Glomerular endothelial cell (primary cell): ENCODE measurements around the gene OR10A2. TPM values are rescaled to one million over a fixed set of nuclear protein-coding genes. Genes with fewer than 3 reads are reported as not detected.
"Not testable (repeated sequence)": the region's sequence is repeated elsewhere in the genome, so short reads cannot be mapped to it uniquely, and the experiment has no call there.

Experiments
- DNase-seq: peaks from one replicate; pipeline ENCODE4 v3.0.0-alpha.2; 2011; ENCODE audit warnings: low read depth, low spot score; ENCODE audit errors: extremely low read depth
- total RNA-seq: library from RNA; depleted of rRNA; stranded (reverse); fragments of >200 nt; gene quantifications from 2 replicates; pipeline ENCODE4 v1.2.3, GENCODE V29; 2015

OR10A2 gene, protein sequence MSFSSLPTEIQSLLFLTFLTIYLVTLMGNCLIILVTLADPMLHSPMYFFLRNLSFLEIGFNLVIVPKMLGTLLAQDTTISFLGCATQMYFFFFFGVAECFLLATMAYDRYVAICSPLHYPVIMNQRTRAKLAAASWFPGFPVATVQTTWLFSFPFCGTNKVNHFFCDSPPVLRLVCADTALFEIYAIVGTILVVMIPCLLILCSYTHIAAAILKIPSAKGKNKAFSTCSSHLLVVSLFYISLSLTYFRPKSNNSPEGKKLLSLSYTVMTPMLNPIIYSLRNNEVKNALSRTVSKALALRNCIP
- not detected in 2 replicates for total RNA-seq

DNA sequence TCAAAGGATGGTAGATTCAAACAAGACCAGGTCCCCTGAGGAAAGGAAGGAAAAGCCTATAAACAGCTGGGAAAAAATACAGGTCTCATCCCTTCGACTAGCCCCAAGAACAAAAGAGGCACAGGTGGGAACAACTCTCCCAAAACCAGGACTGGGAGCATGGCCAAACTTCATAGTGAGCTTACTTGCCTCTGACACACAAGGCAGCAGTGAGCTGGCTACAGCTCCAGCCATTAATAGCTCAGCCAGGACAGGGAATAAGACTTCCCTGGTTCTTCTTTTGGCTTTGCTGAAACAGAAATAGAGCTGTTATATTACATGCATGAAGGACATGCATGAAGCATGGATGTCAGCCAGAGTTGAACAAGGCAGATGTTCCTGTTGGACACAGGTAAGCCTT lies at the start of gene OR10A2:
TSS of gene OR10A2 (plus strand) at position 97 of the 400 bp plus-strand sequence. CDS start 6,698 bp downstream, outside the sequence.
- DNase-seq, result no peak

DNA sequence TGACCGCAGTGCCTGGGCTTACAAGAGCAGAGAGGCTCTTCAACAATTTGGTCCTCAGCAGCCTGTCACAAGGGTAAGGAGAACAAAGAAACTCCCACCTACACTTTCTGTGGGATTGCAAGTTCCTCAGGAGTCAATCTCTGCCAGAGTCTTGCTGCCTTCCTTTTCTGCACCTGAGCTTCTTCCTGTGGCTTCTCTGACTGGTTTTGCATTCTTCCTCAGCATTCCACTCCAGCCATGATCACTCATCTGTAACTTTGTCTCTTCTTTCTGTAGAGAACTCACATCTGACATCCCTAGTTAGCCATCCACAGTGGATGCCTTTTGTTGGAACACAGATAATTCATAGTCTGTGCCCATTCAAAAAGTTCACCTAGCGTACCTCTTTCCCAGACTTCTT lies 49.2 kb upstream of the OR10A2 start:
- DNase-seq, result no peak

DNA sequence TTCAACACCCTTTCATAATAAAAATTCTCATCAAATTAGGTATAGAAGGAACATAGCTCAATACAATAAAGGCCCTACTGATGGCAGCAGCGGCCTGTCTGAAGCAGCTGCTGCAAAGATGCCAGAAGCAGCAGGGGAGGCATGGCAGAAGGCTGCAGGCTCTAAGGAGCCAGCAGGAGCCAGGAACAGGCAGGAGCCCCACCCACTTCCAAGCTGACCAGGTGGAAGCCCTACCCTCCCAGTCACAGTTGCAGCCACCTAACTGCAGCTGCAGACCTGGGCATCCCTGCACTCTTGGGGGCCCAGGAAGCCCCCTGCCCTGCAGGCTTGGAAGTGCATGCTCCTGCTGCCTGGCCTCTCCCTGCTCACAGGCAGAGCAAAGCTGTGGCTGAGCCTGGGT lies 45.2 kb upstream of the OR10A2 start:
- no peak for DNase-seq

DNA sequence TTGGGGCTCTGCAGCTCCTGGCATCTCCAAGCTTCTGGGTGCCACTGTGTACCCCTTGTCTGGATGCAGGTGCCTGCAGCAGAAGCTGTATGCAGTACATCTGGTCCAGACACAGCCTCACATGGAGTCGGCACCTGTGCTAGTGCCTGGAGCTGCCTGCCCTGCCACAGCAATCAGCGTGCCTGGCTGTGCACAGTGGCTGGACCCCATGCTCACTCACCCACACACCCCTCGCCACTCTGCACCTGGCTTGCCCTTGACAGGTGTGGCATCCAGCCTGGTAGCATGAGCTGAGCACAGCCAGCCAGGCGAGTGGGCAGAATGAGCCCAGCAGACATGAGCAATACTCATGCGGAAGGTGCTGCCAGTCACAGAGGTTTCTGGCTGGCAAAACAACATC lies 43.9 kb upstream of the OR10A2 start:
- DNase-seq, result no peak

DNA sequence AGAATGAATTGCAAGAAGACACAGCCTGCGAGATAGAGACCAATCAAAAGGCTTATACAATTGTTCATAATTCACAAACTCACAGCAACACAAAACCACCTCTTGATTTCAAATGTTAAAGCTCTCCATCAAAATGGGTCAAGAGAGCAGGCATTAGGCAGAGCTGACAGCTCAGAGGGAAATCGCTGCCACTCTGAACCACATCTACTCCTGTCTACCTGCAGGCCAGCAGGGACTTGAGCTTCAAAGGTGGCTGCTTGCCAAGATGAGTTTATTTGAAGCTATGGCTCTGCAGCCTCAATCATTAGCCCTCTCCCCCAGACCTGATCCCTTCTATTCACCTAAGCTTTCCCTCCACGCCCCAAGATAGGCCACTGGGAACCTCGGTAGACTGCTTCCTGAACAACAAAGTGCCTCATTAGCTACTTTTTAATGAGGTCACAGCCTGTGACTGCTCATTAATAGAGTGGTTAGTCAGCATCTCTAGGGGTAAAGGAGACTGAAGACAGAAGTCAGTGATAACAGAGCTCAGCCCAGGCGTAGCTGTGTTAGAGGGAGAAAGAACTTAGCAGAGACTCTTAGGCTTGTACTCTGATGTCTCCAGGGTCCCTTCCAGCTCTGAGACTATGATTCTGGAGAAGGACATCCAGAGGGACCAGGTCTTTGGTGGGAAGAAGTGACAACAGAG lies 38.6 kb upstream of the OR10A2 start:
- no peak for DNase-seq

DNA sequence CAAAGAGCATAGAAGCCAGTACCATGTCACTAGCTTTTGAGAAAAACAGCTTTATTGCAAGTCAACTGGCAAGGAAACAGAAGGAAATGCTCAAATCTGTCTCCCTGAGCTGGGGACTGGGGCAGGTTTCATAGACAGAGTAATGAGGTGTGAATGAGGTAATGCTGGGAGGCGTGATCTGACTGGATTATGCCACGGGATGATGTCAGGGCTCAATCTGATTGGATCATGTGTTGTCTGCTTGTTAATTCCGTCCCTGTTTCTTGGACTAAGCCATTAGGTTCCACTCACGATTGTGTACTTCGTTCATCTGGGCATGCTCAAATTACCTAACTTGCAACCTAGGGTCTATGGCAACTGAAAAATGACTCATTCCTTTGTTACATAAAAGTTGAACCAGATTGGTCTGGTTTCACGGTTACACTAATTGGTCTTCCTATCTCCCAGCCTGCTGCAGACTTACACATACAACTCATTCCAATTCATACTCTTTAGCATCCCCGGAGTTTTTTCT lies 37.6 kb upstream of the OR10A2 start:
- no peak for DNase-seq

DNA sequence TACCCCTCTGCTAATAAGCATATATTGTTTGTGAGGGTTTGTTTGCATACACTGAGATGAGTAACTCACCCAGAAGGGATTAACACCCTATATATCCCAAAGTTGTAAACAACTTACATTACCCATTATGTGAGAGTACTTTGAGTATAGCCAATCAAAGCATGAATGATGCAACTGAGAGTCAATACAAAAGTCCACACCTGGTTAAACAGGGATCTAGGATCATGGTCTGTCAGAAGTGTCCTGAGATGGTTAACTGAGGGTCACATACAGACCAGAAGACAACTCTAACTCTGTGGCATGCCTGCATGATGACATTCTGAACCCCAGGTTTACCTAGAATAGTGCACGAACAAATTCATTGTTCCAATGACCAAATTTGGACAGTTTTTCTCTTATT lies 34.8 kb upstream of the OR10A2 start:
- no peak for DNase-seq

DNA sequence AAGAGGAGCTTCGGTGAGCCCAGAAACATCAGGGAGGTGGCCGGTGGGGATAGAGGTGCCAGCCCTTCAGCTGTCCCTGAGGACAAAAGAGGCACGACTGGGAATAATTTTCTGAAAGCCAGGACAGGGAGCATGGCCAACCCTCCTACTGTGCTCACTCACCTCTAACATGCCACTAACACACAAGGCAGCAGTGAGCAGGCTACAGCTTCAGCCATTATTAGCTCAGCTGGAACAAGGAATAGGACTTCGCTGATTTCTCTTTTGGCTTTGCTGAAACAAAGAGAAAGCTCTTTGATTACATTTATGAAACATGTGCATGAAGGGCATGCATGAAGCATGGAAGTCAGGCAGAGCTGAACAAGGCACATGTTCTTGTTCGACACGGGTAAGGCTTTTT lies 29.5 kb upstream of the OR10A2 start:
- no peak for DNase-seq

DNA sequence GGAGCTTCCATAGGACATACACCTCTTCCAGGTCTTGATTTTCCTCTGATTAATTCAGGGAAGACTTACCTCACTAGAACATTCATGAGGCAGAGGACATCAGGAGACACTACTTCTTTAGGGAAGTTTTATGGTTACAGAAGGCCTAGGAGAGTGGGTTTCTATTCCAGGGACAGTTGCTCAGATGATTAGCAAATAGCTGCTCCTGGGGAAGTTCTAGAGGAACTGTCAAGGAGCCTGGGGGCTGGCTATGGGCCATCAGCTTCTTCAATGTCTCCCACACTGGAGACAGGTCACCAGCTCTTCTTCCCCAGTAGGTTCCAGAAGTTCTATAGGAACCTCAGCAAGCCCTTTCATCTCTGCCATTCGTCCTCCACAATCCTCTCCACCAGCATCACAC lies 28.8 kb upstream of the OR10A2 start:
- no peak for DNase-seq

DNA sequence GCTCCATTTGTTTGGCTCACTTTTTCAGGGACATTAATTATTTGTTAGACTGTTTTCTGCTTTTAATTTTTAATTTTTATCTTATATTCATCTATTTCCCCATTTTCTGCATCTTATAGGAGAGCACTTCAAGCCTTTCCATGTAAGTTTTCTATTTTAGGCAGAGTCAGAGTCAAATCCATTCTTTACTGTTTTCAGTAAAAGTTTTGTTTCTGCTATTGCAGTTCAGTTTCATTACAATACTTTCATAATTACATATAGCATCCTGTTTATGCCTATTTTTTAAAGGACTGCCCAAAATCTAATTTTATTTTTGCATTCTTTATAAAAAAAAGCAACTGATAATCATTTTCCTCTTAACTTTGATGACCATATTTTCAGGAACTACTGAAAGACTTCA lies 21.2 kb upstream of the OR10A2 start:
- DNase-seq, result no peak

DNA sequence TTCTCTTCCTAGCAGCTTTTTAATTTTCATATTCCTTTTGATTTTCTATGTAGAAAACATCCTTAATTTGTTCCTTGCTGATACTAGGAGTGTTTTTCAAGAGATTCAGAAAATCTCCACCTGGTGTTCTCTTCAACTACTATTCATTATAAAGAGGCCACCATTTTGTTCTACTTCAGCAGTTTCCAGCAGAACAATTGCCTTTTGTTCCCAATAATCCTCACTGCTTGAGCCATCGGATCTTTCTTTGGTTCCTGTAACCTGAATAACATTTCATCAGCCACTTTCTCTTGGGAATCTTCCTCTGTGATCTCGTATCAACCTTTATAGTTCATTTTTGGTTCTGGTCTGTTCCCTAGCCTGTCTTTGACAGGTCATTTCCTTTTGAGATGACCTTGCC lies 19.2 kb upstream of the OR10A2 start:
- DNase-seq, result no peak

DNA sequence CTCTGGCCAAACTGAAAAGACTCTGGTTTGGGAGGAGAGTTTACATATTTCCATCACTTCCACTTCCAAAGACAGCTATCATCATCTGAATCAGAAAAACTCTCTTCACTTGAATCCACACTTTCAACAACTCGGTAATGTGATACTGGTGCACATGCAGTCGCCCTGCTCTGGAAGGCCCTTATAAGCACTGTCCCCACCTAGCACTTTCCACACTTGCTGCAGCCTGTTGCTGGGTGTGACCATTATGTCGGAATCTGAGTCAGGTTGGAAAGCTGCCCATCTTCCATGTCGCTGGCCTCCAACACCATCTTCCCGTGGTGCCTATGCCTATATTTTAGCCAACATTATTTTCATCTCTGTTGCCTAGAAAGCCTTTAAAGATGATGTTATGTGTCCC lies 18.5 kb upstream of the OR10A2 start:
- no peak for DNase-seq

DNA sequence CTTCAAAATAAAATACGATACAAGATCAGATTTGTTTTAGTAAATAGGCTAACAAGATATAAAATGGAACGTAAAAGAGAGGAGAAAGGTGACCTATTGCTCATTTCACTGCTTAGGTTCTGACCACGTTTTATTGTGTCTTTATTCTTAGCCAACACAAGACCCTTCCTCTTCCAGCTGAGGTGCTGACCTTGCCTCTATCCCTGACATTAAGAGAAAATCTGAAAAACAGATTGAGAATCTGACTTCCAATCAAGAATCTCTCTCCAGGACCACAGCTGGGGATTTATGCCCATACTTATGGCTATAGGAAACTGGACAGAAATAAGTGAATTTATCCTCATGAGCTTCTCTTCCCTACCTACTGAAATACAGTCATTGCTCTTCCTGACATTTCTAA lies 17.5 kb upstream of the OR10A2 start, which contains the start of gene OR10A5:
TSS of gene OR10A5 (plus strand) at position 301 of the 400 bp plus-strand sequence. CDS start at position 301, 0 bp downstream.
- no peak for DNase-seq

DNA sequence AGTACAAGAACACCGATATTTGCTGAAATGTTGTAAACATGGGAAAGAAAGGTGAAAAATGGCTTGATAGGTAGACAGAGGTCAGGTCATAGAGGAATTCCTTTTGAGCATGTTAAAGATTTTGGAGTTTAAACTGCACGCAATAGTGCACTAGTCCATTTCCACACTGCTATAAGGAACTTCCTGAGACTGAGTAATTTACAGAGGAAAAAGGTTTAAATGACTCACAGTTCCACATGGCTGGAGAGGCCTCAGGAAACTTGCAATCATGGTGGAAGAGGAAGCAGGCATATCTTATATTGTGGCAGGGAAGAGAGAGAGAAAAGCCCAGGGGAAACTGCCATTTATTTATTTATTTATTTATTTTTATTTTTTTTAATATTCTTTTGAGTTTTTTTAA lies 12.3 kb upstream of the OR10A2 start:
- DNase-seq, result no peak

DNA sequence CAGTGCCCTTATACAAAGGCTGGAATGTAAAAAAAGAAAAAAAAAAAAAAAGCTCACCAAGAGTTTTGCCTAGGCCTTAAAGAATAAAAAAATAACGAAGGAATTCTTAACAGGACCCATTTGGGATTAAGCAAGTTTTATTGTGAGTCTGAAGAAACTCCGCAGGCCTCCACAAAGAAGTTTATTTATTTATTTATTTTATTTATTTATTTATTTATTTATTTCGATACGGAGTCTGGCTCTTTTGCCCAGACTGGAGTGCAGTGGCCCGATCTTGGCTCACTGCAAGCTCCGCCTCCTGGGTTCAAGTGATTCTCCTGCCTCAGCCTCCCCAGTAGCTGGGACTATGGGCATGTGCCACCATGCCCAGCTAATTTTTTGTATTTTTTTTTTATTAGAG lies 8.1 kb upstream of the OR10A2 start:
- DNase-seq, result not testable (repeated sequence)

DNA sequence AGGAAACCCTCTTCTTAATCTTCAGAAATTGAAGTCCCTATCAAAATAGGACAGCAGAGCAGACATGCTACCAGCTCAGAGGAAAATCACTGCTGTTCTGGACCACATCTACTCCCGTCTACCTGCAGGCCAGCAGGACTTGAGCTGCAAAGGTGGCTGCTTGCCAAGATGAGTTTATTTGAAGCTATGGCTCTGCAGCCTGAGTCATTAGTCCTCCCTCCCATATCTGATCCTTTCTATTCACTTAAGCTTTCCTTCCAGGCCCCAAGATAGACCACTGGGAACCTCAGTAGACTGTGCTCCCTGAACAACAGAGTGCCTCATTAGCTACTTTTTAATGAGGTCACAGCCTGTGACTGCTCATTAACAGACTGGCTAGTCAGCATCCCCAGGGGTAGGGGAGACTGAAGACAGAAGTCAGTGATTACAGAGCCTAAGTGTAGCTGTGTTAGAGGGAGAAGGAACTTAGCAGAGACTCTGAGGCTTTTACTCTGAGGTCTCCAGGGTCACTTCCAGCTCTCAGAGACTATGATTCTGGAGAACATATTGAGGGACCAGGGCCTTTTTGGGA lies 6.8 kb upstream of the OR10A2 start:
- DNase-seq, result no peak

DNA sequence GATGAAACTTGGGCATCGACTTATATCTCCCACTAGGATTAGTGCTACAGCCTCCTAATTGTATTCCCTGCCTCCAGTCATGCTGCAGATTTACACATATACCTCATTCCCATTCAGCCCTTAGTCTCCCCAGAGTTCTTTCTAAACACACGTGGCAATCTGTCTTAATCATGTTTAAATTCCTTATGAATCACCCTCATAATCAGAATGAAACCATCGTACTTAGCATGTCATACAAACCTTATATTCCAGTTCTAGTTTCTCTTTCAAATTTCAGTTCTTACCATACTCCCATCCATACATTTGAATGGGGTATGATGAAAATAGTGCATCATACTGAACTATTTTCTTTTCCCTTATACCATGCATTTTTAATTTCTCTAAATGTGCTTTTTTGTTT lies 6.0 kb upstream of the OR10A2 start:
- no peak for DNase-seq

DNA sequence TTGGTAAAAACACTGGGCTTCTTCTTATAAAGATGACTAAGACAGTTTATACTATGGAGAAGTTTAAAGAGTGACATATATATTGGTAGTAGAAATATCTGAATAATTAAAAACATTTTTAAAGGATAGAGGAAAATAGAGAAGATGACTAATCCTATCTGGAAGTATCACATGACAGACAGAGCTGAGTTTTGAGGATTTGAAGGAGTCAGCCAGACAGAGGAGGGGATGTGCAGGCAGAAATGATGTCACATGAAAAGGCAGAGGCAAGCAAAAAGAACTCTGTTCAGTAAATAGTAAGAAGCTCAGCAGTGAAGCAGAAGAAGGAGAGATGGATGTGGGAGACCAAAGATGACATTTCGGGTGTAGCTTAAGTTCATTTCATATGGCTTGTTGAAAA lies 1.6 kb downstream of the OR10A2 start:
- no peak for DNase-seq

DNA sequence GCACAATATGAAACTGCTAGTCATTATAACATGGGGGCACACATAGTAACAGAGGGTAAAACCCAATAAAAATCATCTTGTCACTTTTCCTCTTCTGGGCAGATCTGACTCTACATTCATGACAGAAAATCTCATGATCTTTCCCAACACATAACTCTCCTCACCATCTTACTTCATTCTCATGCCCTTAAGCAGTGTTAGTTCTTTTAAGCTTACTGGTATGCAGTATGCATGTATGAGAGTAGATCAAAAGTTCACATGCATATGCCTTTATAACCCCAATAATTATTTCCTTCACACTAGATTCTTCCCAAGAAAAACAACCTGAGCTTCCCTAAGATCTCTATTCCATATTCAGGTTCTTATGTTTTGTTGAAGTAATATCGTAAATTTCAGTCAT lies 8.4 kb downstream of the OR10A2 start:
- DNase-seq, result no peak

DNA sequence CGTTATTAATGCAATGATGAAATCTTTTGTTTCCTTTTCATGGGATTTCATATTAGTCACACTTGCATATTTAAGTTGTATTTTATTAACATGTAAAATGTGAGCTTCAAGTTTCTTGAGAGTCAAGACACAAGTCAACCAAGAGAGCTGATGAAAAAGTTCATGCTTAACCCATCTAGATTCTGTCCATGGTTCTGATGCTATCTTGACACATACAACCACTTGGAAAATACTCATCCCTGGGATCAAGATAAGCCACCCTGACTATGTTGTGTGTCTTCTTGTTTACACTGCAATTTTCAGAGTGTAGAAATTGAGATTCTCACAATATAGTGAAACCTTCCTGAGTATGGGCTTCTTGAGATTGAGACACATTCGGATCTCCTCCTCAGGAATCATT lies 12.9 kb downstream of the OR10A2 start:
- no peak for DNase-seq

DNA sequence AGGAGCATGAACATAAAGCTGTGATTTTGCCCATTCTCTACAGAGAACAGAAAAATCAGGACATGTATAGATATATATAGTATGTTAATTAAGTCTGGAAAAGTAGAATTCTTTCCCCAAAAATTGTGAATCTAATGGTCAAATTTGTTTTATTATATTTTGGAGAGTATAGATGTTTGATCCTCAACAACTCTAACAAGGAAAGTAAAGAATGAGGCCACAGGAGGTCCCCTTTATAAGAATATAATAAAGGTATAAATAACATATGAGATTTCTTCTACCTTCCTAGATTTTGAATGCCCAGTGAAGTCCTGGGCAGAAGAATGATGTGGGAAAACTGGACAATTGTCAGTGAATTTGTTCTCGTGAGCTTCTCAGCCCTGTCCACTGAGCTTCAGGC lies 13.5 kb downstream of the OR10A2 start, which contains the start of gene OR10A4:
TSS of gene OR10A4 (plus strand) at position 301 of the 400 bp plus-strand sequence. CDS start at position 324, 23 bp downstream.
- DNase-seq, result no peak

DNA sequence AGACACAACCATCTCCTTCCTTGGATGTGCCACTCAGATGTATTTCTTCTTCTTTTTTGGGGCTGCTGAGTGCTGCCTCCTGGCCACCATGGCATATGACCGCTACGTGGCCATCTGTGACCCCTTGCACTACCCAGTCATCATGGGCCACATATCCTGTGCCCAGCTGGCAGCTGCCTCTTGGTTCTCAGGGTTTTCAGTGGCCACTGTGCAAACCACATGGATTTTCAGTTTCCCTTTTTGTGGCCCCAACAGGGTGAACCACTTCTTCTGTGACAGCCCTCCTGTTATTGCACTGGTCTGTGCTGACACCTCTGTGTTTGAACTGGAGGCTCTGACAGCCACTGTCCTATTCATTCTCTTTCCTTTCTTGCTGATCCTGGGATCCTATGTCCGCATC lies 14.1 kb downstream of the OR10A2 start:
- no peak for DNase-seq
